Activated naive CD8-positive, alpha-beta T cell (primary cell): ENCODE data around the gene OSBPL3.
"Not testable (repeated sequence)": the region's sequence is repeated elsewhere in the genome, so short reads cannot be mapped to it uniquely, and the experiment has no call there.

ENCODE experiments used
- H3K27ac Mint-ChIP-seq: one replicate; pipeline ENCODE4 v1.8.0; 2021; ENCODE audit warnings: mixed read lengths
- H3K27me3 Mint-ChIP-seq: one replicate; pipeline ENCODE4 v1.8.0; 2021; ENCODE audit warnings: mixed read lengths
- H3K36me3 Mint-ChIP-seq: one replicate; pipeline ENCODE4 v1.8.0; 2021; ENCODE audit warnings: mixed read lengths
- H3K4me1 Mint-ChIP-seq: one replicate; pipeline ENCODE4 v1.8.0; 2021; ENCODE audit warnings: low read depth, mixed read lengths
- H3K4me3 Mint-ChIP-seq: one replicate; pipeline ENCODE4 v1.8.0; 2021; ENCODE audit warnings: mild to moderate bottlenecking, mixed read lengths
- H3K9me3 Mint-ChIP-seq: one replicate; pipeline ENCODE4 v1.8.0; 2021; ENCODE audit warnings: low read depth, mixed read lengths

Gene OSBPL3

DNA sequence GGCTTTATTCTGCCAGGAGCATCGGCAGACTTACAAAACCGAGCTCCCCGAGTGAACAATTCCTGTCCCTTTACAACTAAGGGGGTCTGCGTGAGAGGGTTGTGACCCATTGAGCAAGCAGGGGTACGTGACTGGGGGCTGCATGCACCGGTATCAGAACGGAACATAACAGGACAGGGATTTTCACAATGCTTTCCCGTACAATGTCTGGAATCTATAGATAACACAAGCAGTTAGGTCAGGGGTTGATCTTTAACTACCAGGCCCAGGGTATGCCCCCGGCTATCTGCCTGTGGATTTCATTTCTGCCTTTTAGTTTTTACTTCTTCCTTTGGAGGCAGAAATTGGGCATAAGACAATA lies 184.6 kb downstream of the OSBPL3 start:
- no peak overlapping the region for H3K27ac Mint-ChIP-seq
- peaks cover 13% of the 10 kb centered on the region for H3K4me1 Mint-ChIP-seq
- H3K36me3 Mint-ChIP-seq, result peaks cover 20% of the 10 kb centered on the region
- H3K27me3 Mint-ChIP-seq, result no peaks in the 10 kb centered on the region
- H3K4me3 Mint-ChIP-seq, result no peak overlapping the region
- H3K9me3 Mint-ChIP-seq, result no peaks in the 10 kb centered on the region

DNA sequence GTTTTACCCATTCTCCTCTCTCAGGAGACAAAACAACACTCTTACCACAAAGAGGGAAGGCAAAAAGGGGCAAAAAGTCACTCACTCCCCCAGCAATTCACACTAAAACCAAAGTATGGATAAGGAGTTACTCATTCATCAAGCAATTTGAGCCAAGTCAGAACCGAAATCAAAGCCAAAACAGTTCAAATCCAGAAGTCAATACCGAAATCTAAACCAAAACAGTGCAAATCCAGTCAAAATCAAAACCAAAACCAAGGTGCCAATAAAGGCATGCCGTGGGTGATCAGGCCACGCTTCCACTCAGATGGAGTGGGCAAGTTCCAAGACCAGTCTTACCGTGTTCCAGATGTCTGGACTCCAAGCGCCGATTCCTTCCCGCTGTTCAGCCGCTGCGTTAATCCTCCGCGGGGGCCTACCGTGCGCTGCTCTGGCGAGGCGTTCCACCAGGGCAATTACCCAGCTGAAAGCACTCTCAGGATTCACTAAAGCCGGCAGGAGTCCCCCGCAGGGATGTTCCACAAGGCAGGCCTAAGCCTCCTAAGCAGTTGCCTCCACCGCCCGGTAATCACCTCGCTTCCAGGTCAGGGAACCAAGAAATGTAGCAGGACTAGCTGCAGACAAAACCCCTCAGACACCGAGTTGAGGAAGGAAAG lies 185.1 kb downstream of the OSBPL3 start:
- H3K4me3 Mint-ChIP-seq, H3K27me3 Mint-ChIP-seq, H3K9me3 Mint-ChIP-seq, H3K27ac Mint-ChIP-seq: not testable (repeated sequence)
- peaks cover 20% of the 10 kb centered on the region for H3K36me3 Mint-ChIP-seq
- H3K4me1 Mint-ChIP-seq, result peaks cover 13% of the 10 kb centered on the region

DNA sequence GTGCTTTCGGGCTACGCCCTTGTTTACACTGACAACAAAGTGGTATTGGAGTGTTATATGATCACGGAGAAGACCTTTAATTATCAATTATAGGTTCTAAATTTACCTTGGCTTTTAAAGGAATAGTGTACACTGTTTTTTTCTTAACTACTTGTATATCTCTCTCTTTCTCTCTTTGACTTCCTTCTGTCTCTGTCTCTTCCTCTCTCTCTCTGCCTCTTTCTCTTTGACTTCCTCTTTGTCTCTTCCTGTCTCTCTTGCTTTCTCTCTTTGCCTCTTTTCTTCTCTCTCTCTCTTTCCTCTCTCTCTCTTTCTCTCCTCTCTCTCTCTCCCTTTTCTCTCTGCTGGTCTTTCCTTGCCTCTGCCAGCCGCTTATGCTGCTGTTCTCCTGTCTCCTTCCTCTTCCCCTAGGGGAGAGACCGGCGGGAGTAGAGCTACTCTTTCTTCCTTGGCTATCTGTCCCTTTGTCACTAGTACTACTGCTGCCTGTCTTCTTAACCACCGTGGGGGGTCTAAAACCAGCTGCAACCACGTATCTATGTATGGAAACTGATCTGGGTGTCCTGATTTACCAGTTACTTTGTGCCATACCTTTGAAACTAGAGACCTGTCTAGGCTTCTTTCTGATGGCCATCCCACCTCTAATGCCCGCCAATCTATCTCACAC lies 185.9 kb downstream of the OSBPL3 start:
- peaks cover 18% of the 10 kb centered on the region for H3K36me3 Mint-ChIP-seq
- no peak overlapping the region for H3K27ac Mint-ChIP-seq
- H3K9me3 Mint-ChIP-seq, result no peaks in the 10 kb centered on the region
- H3K4me1 Mint-ChIP-seq, result peaks cover 13% of the 10 kb centered on the region
- H3K4me3 Mint-ChIP-seq, result no peak overlapping the region
- no peaks in the 10 kb centered on the region for H3K27me3 Mint-ChIP-seq

DNA sequence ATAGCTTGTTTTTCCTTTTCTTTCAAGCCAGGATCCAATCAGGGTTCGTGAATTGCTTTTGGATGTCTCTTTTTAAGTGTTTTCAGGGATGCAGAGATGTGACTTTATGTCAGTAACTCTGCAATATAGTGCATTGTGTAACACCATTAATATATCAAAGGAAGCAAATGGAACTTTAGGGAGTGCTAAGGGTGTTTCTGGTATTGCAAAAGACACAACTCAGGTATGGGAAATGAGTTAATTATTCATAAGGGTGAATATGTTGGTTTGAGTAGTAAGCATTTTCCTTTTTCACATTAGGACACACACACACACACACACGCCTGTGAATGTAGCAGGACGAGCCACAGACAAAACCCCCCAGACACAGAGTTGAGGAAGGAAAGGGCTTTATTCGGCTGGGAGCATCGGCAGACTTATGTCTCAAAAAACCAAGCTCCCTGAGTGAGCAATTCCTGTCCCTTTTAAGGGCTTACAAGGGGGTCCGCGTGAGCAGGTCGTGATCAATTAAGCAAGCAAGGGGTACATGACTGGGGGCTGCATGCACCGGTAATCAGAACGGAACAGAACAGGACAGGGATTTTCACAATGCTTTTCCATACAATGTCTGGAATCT lies 190.9 kb downstream of the OSBPL3 start:
- peaks cover under 1% of the 10 kb centered on the region for H3K36me3 Mint-ChIP-seq
- H3K27ac Mint-ChIP-seq, result no peak overlapping the region

DNA sequence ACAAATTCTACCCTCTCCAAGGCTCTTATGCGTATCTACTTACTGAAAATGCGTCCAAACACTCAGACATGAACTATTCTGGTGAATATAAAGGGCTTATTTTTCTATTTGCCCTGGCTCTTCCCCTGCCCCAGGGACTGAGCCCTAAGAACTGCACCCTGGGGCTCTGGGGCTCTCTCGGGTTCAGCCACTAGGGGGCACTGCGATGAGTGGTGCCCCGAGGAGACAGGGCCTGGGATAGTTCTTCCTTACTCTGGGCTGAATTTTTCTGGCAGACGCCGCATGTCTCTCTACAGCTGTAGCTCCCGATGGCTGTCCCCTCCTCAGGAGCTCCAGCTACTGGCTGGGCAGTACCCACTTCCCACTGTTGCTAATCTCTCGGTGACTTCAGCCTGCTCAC lies 191.9 kb downstream of the OSBPL3 start:
- Mint-ChIP-seq H3K27me3 (no peaks in the 10 kb centered on the region), H3K27ac (no peak overlapping the region), H3K36me3 (peaks cover 9% of the 10 kb centered on the region), H3K4me1 (no peaks in the 10 kb centered on the region), H3K9me3 (peaks cover 8% of the 10 kb centered on the region), H3K4me3 (no peak overlapping the region)

More for the DNA sequence above, 190.9 kb downstream of the OSBPL3 start:
- Mint-ChIP-seq H3K9me3 (no peaks in the 10 kb centered on the region), H3K4me1 (peaks cover 2% of the 10 kb centered on the region), H3K4me3 (no peak overlapping the region), H3K27me3 (no peaks in the 10 kb centered on the region)

DNA sequence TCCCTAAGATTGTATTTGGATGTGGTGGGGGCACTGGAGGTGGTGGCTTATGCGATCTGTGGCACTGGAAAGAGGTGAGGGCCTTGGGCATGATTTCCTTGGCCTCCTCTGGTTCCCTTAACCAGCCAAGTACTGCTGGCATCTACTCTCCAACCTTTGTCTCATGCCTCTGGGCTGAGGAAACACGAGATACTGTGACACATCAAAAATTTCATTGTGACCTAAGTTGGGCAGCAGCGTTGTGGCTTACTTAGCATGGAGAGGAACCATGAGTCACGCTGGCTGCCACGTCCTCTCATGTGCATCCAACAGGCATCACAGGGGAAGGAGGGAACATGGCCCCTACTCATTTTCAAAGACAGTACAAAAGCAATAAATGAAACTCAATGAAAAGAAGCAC lies 193.0 kb downstream of the OSBPL3 start:
- H3K4me1 Mint-ChIP-seq, result no peaks in the 10 kb centered on the region
- H3K27me3 Mint-ChIP-seq, result no peaks in the 10 kb centered on the region
- H3K27ac Mint-ChIP-seq, result no peak overlapping the region
- H3K9me3 Mint-ChIP-seq, result peaks cover 8% of the 10 kb centered on the region
- no peak overlapping the region for H3K4me3 Mint-ChIP-seq
- H3K36me3 Mint-ChIP-seq, result peaks cover 9% of the 10 kb centered on the region

DNA sequence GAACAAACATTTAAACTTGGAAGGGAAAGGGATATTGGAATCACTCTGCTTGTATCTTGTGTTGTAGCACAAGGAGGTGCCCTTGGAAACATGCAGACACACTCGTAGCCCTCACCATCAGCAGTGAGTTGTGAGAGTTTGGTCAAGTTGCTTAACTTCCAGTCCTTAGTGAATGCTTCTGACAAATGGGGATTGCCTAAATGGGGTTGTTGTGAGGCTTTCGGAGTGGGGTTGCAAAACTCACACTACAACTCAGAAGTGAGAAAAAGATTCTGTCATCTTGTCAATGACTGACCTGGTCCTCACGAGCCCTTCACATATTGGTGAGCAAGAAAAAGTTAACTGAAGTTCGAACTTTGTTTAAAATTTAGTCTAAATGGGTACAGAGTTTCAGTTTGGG lies 193.7 kb downstream of the OSBPL3 start:
- Mint-ChIP-seq H3K27me3 (no peaks in the 10 kb centered on the region), H3K36me3 (peaks cover 9% of the 10 kb centered on the region), H3K4me3 (no peak overlapping the region), H3K9me3 (peaks cover 8% of the 10 kb centered on the region), H3K4me1 (no peaks in the 10 kb centered on the region), H3K27ac (no peak overlapping the region)

DNA sequence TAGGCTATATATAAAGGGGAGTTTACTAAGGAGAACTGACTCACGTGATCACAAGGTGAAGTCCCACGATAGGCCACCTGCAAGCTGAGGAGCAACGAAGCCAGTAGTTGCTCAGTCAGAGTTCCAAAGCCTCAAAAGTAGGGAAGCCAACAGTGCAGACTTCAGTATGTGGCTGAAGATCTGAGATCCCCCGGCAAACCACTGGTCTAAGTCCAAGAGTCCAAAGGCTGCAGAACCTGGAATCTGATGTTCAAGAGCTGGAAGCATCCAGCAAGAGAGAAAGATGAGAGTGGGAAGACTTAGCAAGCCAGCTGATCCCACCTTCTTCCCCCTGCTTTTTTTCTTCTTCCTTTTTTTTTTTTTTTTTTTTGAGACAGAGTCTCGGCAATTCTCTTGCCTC lies 195.7 kb downstream of the OSBPL3 start:
- Mint-ChIP-seq H3K27ac (no peak overlapping the region), H3K9me3 (peaks cover 8% of the 10 kb centered on the region), H3K36me3 (peaks cover 9% of the 10 kb centered on the region), H3K27me3 (no peaks in the 10 kb centered on the region), H3K4me1 (no peaks in the 10 kb centered on the region), H3K4me3 (no peak overlapping the region)

DNA sequence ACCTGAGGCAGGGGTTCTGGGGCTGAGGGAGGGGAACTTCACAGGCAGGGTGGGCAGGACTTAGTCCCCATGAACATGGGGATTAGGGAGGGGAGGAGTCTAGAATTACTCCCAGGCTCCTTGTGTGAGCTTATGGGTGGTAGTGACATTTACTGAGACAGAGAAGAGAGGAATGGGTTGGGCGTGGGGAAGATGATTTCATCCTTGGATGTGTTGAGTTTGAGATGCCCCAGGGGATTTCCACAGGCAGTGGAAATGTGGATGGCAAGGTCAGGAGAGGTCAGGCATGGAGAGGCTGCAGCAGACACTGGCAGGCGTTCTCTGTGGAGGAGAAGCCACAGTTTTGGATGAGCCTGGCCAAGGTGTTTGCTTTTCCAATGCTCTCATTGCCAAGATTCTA lies 196.3 kb downstream of the OSBPL3 start:
- Mint-ChIP-seq H3K9me3 (peaks cover 8% of the 10 kb centered on the region), H3K4me3 (no peak overlapping the region), H3K4me1 (no peaks in the 10 kb centered on the region), H3K27me3 (no peaks in the 10 kb centered on the region), H3K27ac (no peak overlapping the region), H3K36me3 (peaks cover 9% of the 10 kb centered on the region)

DNA sequence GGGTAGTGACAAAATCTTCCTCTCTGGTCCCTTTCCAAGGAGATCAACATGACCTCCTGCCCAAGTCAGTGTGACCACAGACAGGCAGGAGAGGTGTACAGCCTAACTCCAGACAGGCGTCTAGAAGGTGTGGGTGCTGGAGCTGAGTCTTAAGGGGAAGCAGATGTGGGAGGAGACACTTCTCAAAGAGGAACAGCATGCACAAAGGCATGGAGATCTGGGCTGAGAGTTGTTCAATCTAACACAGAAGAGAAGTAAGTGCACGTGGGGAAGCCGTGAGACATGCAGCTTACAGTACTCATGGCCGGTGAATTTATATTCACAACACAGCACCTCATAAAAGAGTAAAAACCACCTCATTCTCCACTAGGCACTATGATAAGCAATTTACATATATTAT lies 198.9 kb downstream of the OSBPL3 start:
- H3K27me3 Mint-ChIP-seq, result no peaks in the 10 kb centered on the region
- no peaks in the 10 kb centered on the region for H3K4me1 Mint-ChIP-seq
- H3K27ac Mint-ChIP-seq, result no peak overlapping the region
- peaks cover 9% of the 10 kb centered on the region for H3K36me3 Mint-ChIP-seq
- H3K9me3 Mint-ChIP-seq, result peaks cover 8% of the 10 kb centered on the region
- no peak overlapping the region for H3K4me3 Mint-ChIP-seq

DNA sequence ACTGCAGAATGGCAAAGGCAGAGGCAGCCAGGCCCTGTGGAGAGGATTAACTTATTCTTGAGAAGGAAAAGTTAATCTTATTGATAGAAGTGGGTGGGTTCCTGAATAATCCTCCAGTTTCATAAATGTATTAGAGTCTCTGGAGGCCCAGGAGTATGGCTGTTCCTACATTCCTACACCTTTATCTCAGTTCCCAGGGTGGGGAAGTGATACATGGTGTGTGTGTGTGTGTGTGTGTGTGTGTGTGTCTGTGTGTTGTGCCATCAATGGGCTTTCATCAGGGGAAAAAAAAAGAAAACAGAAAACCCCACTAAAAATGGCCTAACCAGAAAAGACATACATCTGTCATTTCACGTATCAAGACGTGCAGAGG lies 200.7 kb downstream of the OSBPL3 start:
- no peaks in the 10 kb centered on the region for H3K27me3 Mint-ChIP-seq
- no peak overlapping the region for H3K27ac Mint-ChIP-seq
- no peak overlapping the region for H3K4me3 Mint-ChIP-seq
- H3K36me3 Mint-ChIP-seq, result peaks cover 9% of the 10 kb centered on the region
- peaks cover 8% of the 10 kb centered on the region for H3K9me3 Mint-ChIP-seq
- no peaks in the 10 kb centered on the region for H3K4me1 Mint-ChIP-seq

DNA sequence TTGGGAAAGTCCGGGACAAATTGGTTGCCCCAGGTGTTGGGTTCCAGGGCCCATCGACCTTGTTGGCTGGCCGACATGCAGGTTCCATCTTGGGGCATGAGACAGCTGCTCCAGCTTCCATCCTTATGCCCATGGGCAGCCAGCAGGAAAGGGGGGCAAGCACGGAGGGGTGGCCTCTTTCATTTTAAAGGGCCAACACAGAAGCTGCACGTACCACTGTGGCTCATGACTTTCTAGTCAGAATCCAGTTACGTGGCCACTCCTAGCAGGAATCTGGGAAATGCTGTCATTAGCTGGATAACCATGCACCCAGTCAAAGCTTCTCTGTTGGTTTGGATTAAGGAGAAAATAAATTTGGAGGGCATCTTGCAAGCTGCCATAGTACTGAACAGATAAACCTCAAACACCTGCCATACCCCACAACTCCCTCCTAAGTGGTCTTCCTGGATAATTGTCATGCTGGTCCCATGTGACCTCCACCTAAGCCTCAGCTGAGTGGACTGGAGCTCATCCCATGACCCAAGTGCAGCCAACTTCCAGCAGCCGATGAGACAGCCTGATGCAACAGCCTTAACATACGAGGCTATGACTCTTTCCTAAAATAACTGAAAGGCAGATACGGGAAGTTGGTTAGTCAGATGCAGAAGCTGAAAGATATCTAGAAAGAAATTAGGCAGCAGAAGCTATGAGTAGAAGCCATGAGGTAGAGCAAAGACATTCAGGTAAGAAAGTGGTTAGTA lies 201.3 kb downstream of the OSBPL3 start:
- no peaks in the 10 kb centered on the region for H3K27me3 Mint-ChIP-seq
- H3K9me3 Mint-ChIP-seq, result peaks cover 6% of the 10 kb centered on the region
- no peak overlapping the region for H3K27ac Mint-ChIP-seq
- no peak overlapping the region for H3K4me3 Mint-ChIP-seq
- H3K4me1 Mint-ChIP-seq, result no peaks in the 10 kb centered on the region
- peaks cover 5% of the 10 kb centered on the region for H3K36me3 Mint-ChIP-seq

DNA sequence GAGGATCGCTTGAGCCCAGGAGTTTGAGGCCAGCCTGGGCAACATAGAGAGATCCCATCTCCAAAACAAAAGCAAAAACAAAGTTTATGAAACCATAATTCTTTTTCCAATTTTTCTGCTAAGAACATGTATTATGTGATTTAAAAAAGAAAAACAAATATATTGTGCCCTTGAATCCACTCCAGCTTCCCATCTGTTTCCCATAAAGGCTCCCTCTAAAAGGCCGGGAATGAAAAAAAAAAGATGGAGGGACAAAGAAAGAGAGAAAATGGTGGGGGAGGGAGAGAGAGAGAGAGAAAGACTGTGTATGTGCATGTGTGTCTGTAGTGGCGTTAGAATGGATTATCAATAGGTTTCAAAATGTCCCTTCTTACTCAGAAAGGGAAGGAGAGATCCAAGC lies 202.2 kb downstream of the OSBPL3 start:
- no peaks in the 10 kb centered on the region for H3K4me1 Mint-ChIP-seq
- no peaks in the 10 kb centered on the region for H3K27me3 Mint-ChIP-seq
- H3K9me3 Mint-ChIP-seq, result no peaks in the 10 kb centered on the region
- no peaks in the 10 kb centered on the region for H3K36me3 Mint-ChIP-seq
- no peak overlapping the region for H3K27ac Mint-ChIP-seq
- no peak overlapping the region for H3K4me3 Mint-ChIP-seq

DNA sequence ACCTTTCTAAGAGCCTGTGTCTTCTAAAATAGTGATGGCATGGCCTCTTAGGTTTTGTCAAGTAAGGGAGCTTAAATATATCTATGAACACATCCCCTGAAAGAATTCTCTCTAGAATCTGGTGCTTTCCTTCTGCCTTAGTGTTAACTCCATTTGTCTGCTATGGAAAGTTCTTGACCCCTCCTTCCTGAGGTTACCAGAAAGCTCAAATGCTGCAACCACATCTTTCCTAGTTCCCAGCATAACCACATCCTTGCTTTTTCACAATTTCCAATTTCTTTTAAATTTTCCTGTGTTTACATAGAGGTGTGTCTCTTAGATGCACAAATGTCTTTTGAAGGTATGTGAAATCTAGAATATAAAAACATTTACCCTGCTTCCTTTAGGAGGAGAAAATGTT lies 206.3 kb downstream of the OSBPL3 start:
- H3K36me3 Mint-ChIP-seq, result peaks cover 9% of the 10 kb centered on the region
- peaks cover 9% of the 10 kb centered on the region for H3K9me3 Mint-ChIP-seq
- no peak overlapping the region for H3K27ac Mint-ChIP-seq
- no peaks in the 10 kb centered on the region for H3K27me3 Mint-ChIP-seq
- no peaks in the 10 kb centered on the region for H3K4me1 Mint-ChIP-seq
- no peak overlapping the region for H3K4me3 Mint-ChIP-seq

DNA sequence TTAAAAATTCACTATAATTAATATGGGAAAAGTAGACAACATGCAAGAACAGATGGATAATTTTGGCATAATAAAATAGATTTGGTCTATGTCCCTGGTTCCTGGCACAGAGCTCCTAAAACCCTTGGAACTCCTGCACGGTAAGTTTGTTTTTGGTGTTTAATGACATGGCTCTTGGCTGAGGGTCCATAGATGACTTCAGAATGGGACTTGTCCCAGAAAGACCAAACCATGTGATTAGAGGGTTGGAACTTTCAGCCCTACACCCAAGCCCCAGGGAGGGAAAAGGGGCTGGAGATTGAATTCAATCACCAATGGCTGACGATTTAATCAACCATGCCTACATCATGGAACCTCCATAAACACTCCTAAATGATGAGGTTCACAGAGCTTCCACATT lies 210.1 kb downstream of the OSBPL3 start:
- peaks cover 9% of the 10 kb centered on the region for H3K36me3 Mint-ChIP-seq
- H3K27me3 Mint-ChIP-seq, result peaks cover 3% of the 10 kb centered on the region
- H3K4me1 Mint-ChIP-seq, result no peaks in the 10 kb centered on the region
- peaks cover 9% of the 10 kb centered on the region for H3K9me3 Mint-ChIP-seq
- no peak overlapping the region for H3K4me3 Mint-ChIP-seq
- no peak overlapping the region for H3K27ac Mint-ChIP-seq
